HG03159 (cell line): ENCODE measurements around the gene WDFY3.

Source experiments
- ATAC-seq: cut with Tn5 transposase; IDR thresholded peaks from one replicate; pipeline ENCODE4 v1.9.1; 2021; ENCODE audit warnings: mild to moderate bottlenecking, moderate library complexity; ENCODE audit not compliant: unreplicated experiment

Gene WDFY3

GRCh38 chr4:84634961-84635360 is 331.5 kb downstream of the WDFY3 start:
- ATAC-seq: no peak

- no peak for ATAC-seq
These were observed 334.4 kb downstream of the WDFY3 start for GRCh38 chr4:84632092-84632491.

- ATAC-seq: no peak
These were observed 334.9 kb downstream of the WDFY3 start for GRCh38 chr4:84631573-84631972.

GRCh38 chr4:84626673-84627072 is 339.8 kb downstream of the WDFY3 start:
- no peak for ATAC-seq

GRCh38 chr4:84623661-84624060 is 342.8 kb downstream of the WDFY3 start:
- ATAC-seq: no peak

GRCh38 chr4:84622959-84623358 is 343.5 kb downstream of the WDFY3 start:
- no peak for ATAC-seq
